ENCODE measurements around the gene ACTL9.

GRCh38 chr19:8680676-8681344, 17.8 kb downstream of the ACTL9 start:
- TF ChIP-seq CTCF (IDR thresholded peaks at IDR 0.05): no peak
- no peak for TF ChIP-seq MAX (CRISPR knock-in tag; IDR thresholded peaks at IDR 0.05)
- TF ChIP-seq ATF3 (CRISPR knock-in tag; conservative IDR thresholded peaks at IDR 0.05): no peak
- TF ChIP-seq FOXK1 (CRISPR knock-in tag; IDR thresholded peaks at IDR 0.05): no peak

Measured in WTC11 (cell line).